HG03432 (cell line): ENCODE data around the gene ZC2HC1B.
A peak's percentile ranks its signal among the peaks of the same experiment; 100 is the strongest.

Source experiments
- ATAC-seq: cut with Tn5 transposase; IDR thresholded peaks from one replicate; pipeline ENCODE4 v1.9.1; 2021; ENCODE audit warnings: mild to moderate bottlenecking, moderate library complexity; ENCODE audit not compliant: unreplicated experiment

Gene ZC2HC1B

GRCh38 chr6:143928853-143929252 is 64.6 kb downstream of the ZC2HC1B start:
- ATAC-seq, result no peak

GRCh38 chr6:143929975-143930374 is 65.7 kb downstream of the ZC2HC1B start:
- no peak for ATAC-seq

GRCh38 chr6:143934331-143934730 is 70.1 kb downstream of the ZC2HC1B start:
- ATAC-seq, result no peak

- no peak for ATAC-seq
These were observed 70.6 kb downstream of the ZC2HC1B start for GRCh38 chr6:143934867-143935266.

GRCh38 chr6:143936347-143936746 is 72.1 kb downstream of the ZC2HC1B start:
- no peak for ATAC-seq

- no peak for ATAC-seq
These were observed 72.7 kb downstream of the ZC2HC1B start for GRCh38 chr6:143936778-143937667.

GRCh38 chr6:143937668-143937970 is 73.3 kb downstream of the ZC2HC1B start:
- no peak for ATAC-seq

GRCh38 chr6:143939364-143939763 is 75.1 kb downstream of the ZC2HC1B start:
- ATAC-seq, result no peak

GRCh38 chr6:143940011-143940597 is 75.8 kb downstream of the ZC2HC1B start:
- ATAC-seq, result peak; percentile 98

- ATAC-seq, result peak; percentile 72
These were observed 77.8 kb downstream of the ZC2HC1B start for GRCh38 chr6:143941852-143942627.

- no peak for ATAC-seq
These were observed 83.9 kb downstream of the ZC2HC1B start for GRCh38 chr6:143948208-143948607.

- no peak for ATAC-seq
These were observed 85.3 kb downstream of the ZC2HC1B start for GRCh38 chr6:143949535-143949934.

- no peak for ATAC-seq
These were observed 85.7 kb downstream of the ZC2HC1B start for GRCh38 chr6:143949962-143950361.

- no peak for ATAC-seq
These were observed 86.6 kb downstream of the ZC2HC1B start for GRCh38 chr6:143950875-143951274.

GRCh38 chr6:143952060-143952778 is 87.9 kb downstream of the ZC2HC1B start:
- ATAC-seq, result no peak

- no peak for ATAC-seq
These were observed 88.8 kb downstream of the ZC2HC1B start for GRCh38 chr6:143952947-143953701.

- no peak for ATAC-seq
These were observed 89.6 kb downstream of the ZC2HC1B start for GRCh38 chr6:143953922-143954321.

GRCh38 chr6:143955971-143956370 is 91.7 kb downstream of the ZC2HC1B start:
- ATAC-seq, result no peak

GRCh38 chr6:143957679-143958274 is 93.5 kb downstream of the ZC2HC1B start:
- no peak for ATAC-seq

- ATAC-seq, result no peak
These were observed 94.6 kb downstream of the ZC2HC1B start for GRCh38 chr6:143958839-143959399.
